ENCODE results near the gene RBMS1.
A peak's percentile ranks its signal among the peaks of the same experiment; 100 is the strongest.

Gene RBMS1

GRCh38 chr2:160354677-160355076 is 138.9 kb downstream of the RBMS1 start:
- FAIRE-seq, result no peak

- no peak for FAIRE-seq
Observed at GRCh38 chr2:160353813-160354212, 139.8 kb downstream of the RBMS1 start.

GRCh38 chr2:160353166-160353565 is 140.4 kb downstream of the RBMS1 start:
- FAIRE-seq, result peak; percentile 74

GRCh38 chr2:160352500-160352899 is 141.1 kb downstream of the RBMS1 start:
- FAIRE-seq, result no peak

GRCh38 chr2:160351956-160352355 is 141.7 kb downstream of the RBMS1 start:
- FAIRE-seq, result no peak

- no peak for FAIRE-seq
Observed at GRCh38 chr2:160349306-160349705, 144.3 kb downstream of the RBMS1 start.

GRCh38 chr2:160347269-160347863 is 146.2 kb downstream of the RBMS1 start:
- no peak for FAIRE-seq

- FAIRE-seq, result no peak
Observed at GRCh38 chr2:160345071-160345764, 148.4 kb downstream of the RBMS1 start.

GRCh38 chr2:160343404-160343803 is 150.2 kb downstream of the RBMS1 start:
- no peak for FAIRE-seq

GRCh38 chr2:160339726-160340125 is 153.9 kb downstream of the RBMS1 start:
- FAIRE-seq, result no peak

- no peak for FAIRE-seq
Observed at GRCh38 chr2:160338901-160339685, 154.5 kb downstream of the RBMS1 start.

- no peak for FAIRE-seq
Observed at GRCh38 chr2:160337728-160338127, 155.9 kb downstream of the RBMS1 start.

- FAIRE-seq, result no peak
Observed at GRCh38 chr2:160336635-160337034, 157.0 kb downstream of the RBMS1 start.

- no peak for FAIRE-seq
Observed at GRCh38 chr2:160336105-160336504, 157.5 kb downstream of the RBMS1 start.

- no peak for FAIRE-seq
Observed at GRCh38 chr2:160335441-160335840, 158.2 kb downstream of the RBMS1 start.

GRCh38 chr2:160334028-160334741 is 159.4 kb downstream of the RBMS1 start:
- FAIRE-seq, result no peak

GRCh38 chr2:160333324-160334027 is 160.1 kb downstream of the RBMS1 start:
- no peak for FAIRE-seq

- no peak for FAIRE-seq
Observed at GRCh38 chr2:160332318-160332717, 161.3 kb downstream of the RBMS1 start.

- no peak for FAIRE-seq
Observed at GRCh38 chr2:160331258-160332025, 162.2 kb downstream of the RBMS1 start.

GRCh38 chr2:160328811-160329527 is 164.6 kb downstream of the RBMS1 start:
- FAIRE-seq, result no peak

- no peak for FAIRE-seq
Observed at GRCh38 chr2:160326786-160327185, 166.8 kb downstream of the RBMS1 start.
